Effector memory CD4-positive, alpha-beta T cell (primary cell): ENCODE data around the gene MCL1.

Experiments used
- DNase-seq, 3 donors: peaks; one replicate each; pipeline ENCODE4 v3.0.0-alpha.2; 2020
- H3K27ac ChIP-seq: 2 replicates; pipeline ENCODE4 v1.7.0; 2013; ENCODE audit warnings: mild to moderate bottlenecking, low read length, moderate library complexity; ENCODE audit not compliant: insufficient read depth, poor library complexity, severe bottlenecking
- H3K27me3 ChIP-seq: replicated peaks from 2 replicates; pipeline ENCODE4 v1.7.0; 2013; ENCODE audit warnings: mild to moderate bottlenecking, low read length; ENCODE audit not compliant: insufficient read depth, control insufficient read depth, poor library complexity, severe bottlenecking
- H3K36me3 ChIP-seq: 2 replicates; pipeline ENCODE4 v1.7.0; 2013; ENCODE audit warnings: mild to moderate bottlenecking, low read length, moderate library complexity; ENCODE audit not compliant: control insufficient read depth, insufficient read depth
- H3K4me1 ChIP-seq: 2 replicates; pipeline ENCODE4 v1.7.0; 2013; ENCODE audit warnings: low read length, mild to moderate bottlenecking; ENCODE audit not compliant: control insufficient read depth, insufficient read depth, poor library complexity, severe bottlenecking
- H3K4me3 ChIP-seq: 2 replicates; pipeline ENCODE4 v1.7.0; 2013; ENCODE audit warnings: low read length, low read depth, mild to moderate bottlenecking; ENCODE audit not compliant: insufficient read depth, poor library complexity, severe bottlenecking
- H3K9me3 ChIP-seq: 2 replicates; pipeline ENCODE4 v1.7.0; 2013; ENCODE audit warnings: mild to moderate bottlenecking, low read length, moderate library complexity; ENCODE audit not compliant: control insufficient read depth

MCL1 gene

DNA sequence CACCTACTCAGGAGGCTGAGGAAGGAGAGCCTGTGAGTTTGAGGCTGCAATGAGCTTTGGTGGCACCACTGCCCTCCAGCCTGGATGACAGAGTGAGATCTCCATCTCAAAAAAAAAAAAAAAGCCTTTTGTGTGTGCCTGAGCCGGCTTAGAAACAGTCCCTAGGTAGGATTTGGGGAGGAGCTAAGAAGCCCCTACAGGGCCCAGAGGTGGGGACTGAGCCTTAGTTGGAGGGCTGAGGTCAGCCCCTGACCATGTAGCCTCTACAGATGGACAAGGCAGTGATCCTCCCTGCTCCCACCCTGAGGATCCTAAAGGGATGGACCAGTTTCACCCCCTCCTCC is 27.7 kb downstream of the MCL1 start:
- H3K4me1 ChIP-seq: peaks cover 5% of the 10 kb centered on the region

DNA sequence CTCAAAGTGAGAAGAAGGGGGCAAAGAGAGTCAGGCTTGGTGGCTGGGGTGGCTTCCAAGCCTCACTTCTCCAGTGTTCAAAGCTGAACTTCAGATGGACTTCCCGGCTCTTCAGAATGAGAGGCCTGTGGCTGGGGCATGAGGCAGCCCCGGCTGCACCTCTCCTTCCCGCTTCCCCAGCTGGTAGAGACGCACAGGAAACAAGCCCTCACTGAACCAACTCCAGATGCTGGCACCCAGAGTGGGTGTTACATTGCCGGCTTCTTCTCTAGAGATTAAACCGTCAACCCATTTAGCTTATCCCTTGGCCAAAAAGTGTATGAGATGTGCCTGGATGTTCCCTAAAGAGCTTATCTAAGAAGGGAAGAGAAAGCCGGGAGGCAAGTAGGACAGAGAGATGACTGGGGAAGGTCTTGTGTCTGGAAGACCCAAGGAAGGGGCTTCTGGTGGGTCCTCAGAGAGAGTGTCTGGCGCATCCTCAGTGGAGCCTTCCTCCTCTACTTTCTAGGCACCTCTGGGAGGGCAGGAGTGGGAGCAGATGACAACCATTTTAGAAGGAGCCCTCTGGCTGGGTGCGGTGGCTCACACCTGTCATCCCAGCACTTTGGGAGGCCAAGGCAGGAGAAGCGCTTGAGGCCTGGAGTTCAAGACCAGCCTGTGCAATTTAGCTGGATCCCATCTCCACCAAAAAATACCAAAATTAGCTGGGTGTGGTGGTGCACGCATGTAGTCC is 28.2 kb downstream of the MCL1 start:
- no peaks in the 10 kb centered on the region for H3K9me3 ChIP-seq
- peaks cover 5% of the 10 kb centered on the region for H3K4me1 ChIP-seq
- no peak for DNase-seq
- H3K36me3 ChIP-seq: no peaks in the 10 kb centered on the region
- no peak overlapping the region for H3K4me3 ChIP-seq
- H3K27me3 ChIP-seq: peaks cover 4% of the 10 kb centered on the region
- H3K27ac ChIP-seq: no peak overlapping the region

More for the DNA sequence above, 27.7 kb downstream of the MCL1 start:
- peaks cover 4% of the 10 kb centered on the region for H3K27me3 ChIP-seq
- no peak overlapping the region for H3K4me3 ChIP-seq
- H3K9me3 ChIP-seq: no peaks in the 10 kb centered on the region
- H3K27ac ChIP-seq: no peak overlapping the region
- H3K36me3 ChIP-seq: no peaks in the 10 kb centered on the region
- DNase-seq: no peak

DNA sequence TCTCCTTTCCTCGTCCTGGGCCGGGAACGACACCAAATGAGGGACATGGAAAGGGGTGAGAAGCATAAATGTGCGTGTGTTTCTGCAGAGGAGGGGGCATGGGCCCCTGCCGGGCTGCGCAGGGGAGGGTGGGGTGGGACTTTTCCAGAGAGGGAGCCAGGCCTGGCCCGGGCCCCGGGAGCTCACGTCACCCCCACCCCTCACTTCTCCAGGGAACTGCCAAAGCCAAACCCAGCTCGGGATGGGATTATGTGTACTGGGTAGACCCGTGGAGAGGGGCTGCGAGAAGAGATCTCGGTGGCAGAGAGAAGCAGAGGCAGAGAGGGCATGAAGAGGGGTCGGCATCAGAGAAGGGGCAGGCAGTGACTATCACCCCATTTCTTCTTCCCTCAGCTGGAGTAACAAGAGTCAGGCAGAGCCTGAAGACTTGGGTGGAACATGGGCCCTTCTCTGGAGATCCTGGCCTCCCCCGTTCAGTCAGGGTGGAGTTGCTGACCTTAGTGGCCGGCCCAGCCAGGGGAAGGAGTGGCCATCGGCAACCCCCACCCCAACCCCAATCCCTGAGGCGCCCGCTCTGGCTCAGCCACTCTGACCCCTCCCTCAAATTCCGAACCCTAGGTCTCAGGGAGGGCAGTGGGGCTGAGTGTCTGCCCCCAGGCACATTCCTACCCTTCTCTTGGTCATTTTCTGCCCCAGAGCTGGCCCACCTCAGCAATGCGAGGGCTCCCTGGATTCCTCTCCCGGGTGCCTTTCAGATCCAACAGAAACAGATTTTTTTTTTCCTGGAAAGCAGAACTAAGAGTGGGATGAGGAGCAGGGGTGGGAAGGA is 29.0 kb downstream of the MCL1 start:
- Histone ChIP-seq H3K9me3 (no peaks in the 10 kb centered on the region), H3K27ac (no peak overlapping the region), H3K4me3 (no peak overlapping the region), H3K36me3 (no peaks in the 10 kb centered on the region), H3K27me3 (peaks cover 9% of the 10 kb centered on the region), H3K4me1 (peaks cover 5% of the 10 kb centered on the region)
- no peak for DNase-seq

DNA sequence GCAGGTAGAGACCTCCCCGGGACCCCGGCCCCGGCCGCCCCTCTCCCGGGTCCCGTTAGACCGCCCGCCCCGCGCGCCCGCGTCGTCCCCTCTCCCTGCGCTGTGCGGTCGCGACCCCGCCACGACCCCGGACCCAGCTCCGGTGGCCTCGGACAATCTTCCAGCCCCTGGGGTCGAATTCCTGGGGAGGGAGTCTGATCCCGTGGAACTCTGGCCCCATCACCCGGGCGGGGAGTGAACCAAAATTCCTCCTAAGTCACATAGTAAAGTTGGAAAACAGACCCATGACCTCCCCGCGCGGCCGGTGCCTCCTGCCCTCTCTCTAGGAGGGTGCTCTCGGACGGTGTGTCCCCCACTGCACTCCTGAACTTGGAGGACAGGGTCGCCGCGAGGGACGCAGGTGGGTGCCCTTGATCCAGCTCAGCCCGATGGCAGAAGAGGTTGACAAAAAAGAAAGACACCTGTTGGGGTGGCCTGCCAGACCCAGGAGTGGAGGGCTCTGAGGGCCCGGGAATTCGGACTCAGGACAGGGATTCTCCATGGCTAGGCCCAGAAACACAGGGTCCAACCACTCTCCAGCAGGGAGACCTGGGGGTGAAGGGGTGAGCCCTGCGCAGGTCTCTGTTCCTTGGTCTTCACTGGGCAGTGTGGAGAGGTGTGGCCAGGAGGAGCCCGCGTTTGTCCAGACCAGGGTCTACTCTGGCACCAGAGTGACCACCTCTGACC is 29.8 kb downstream of the MCL1 start:
- Histone ChIP-seq H3K4me1 (peaks cover 5% of the 10 kb centered on the region), H3K27ac (no peak overlapping the region), H3K36me3 (no peaks in the 10 kb centered on the region), H3K4me3 (peak overlapping the region; percentile 48), H3K27me3 (peaks cover 10% of the 10 kb centered on the region), H3K9me3 (no peaks in the 10 kb centered on the region)
- DNase-seq: no peak

DNA sequence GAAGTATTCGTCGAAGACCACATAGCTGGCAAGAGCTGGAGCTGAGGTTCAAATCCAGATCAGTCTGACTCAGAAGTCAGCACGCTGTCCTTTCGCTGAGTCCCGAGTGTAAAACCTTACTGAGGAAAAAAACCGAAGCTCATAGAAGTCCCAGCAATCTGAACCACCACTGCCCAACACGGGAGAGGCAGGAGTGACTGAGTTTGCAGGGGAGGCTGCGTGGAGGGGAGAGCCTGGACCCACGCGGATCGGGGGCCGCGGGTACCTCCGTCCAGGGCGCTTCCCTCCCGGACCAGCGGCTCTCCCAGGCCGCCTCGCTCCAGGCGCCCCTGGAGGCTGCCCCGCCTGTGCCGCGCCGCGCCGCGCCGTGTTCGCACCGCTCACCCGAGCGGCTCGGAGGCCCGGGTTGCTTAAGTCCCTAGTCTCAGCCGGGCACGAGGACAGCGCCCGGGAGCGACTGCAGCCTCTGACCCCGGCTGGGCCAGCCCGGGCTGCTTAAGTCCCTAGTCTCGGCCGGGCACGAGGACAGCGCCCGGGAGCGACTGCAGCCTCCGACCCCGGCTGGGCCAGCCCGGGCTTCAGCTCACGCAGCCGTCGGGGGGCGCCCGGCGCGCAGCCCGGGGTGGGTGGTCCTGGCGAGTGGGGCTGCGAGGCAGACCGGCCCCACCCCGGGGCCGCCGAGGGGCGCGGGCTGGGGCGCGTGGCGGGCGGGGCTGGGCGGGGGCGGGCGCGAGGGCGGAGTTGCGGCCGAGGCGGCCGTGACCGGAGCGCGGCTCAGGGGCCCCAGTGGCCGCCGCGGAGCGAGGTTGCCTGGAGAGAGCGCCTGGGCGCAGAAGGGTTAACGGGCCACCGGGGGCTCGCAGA is 30.5 kb downstream of the MCL1 start, which contains the start of gene ADAMTSL4:
Gene ADAMTSL4, plus strand, starts transcription at position 777 of the 864 bp plus-strand sequence. CDS start 2,881 bp downstream, outside the sequence.
- H3K27ac ChIP-seq: no peak within 1 kb of the TSS
- H3K4me1 ChIP-seq: peaks cover 5% of the 10 kb centered on the region
- H3K9me3 ChIP-seq: no peaks in the 10 kb centered on the region
- no peak for DNase-seq
- H3K4me3 ChIP-seq: peak within 1 kb of the TSS; percentile 51
- no peaks in the 10 kb centered on the region for H3K36me3 ChIP-seq
- H3K27me3 ChIP-seq: peaks cover 10% of the 10 kb centered on the region

DNA sequence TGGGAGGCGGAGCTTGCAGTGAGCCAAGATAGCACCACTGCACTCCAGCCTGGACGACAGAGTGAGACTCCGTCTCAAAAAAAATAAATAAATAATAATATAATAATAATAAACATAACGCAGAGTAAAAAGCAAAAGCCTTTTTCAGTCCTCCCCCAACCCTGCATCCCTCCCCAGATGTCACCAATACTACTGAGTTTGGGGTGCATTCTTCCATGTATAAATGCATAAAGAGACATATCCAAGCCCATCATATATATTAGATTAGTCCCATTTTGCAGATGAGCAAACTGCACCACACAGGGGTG is 31.1 kb downstream of the MCL1 start:
- Histone ChIP-seq H3K36me3 (no peaks in the 10 kb centered on the region), H3K27me3 (peaks cover 10% of the 10 kb centered on the region), H3K27ac (no peak overlapping the region), H3K4me3 (peak overlapping the region; percentile 51), H3K4me1 (peaks cover 5% of the 10 kb centered on the region), H3K9me3 (no peaks in the 10 kb centered on the region)
- no peak for DNase-seq

DNA sequence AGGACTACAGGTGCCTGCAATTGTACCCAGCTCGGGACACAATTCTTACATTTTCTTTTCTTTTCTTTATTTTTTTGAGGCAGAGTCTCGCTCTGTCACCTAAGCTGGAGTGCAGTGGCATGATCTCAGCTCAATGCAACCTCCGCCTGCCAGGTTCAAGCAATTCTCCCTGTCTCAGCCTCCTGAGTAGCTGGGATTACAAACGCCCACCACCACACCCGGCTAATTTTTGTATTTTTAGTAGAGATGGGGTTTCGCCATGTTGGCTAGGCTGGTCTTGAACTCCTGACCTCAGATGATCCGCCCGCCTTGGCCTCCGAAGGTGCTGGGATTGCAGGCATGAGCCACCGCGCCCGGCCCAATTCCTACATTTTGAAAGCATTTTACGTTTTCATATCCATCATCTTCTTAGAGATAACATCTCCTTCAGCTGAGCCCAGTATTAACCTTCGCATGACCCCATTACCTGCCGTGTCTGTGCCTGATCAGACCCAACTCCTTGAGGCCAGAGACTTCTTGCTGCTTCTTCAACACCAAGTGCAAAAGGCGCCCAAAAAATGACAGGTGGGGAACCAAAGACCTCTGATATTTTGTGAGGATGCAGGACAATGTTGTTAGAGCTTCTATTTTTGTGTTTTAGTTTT is 33.0 kb downstream of the MCL1 start:
- no peak for DNase-seq
- Histone ChIP-seq H3K4me1 (peaks cover 5% of the 10 kb centered on the region), H3K9me3 (no peaks in the 10 kb centered on the region), H3K27ac (no peak overlapping the region), H3K27me3 (peaks cover 10% of the 10 kb centered on the region), H3K36me3 (no peaks in the 10 kb centered on the region), H3K4me3 (no peak overlapping the region)

DNA sequence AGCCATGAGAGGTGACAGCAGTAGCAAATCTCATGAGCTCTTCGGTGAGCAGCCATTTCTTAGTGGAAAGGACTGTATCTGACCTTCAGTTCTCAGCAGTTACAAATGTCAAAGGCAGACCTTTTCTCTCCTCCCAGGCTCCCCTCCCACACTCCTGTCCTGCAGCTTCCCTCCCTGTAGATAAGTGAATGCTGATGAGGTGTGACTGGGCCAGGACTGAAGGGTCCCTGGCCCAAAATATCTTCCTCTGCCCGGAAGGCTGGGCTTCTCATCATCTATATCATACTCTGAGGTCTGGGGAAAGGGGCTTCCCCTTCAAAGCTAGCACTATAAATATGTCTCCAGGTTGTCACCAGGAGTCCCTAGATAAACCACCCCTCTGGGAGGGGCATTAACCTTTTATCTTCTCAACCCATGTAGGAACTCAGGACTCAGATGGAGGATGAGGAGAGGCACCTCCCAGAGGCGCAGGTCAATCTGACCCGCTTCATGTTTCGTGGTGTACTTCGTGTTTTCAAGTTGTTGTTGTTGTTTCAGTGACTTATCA is 33.9 kb downstream of the MCL1 start:
- Histone ChIP-seq H3K27ac (no peak overlapping the region), H3K27me3 (peaks cover 10% of the 10 kb centered on the region), H3K4me3 (no peak overlapping the region), H3K4me1 (peaks cover 3% of the 10 kb centered on the region), H3K9me3 (no peaks in the 10 kb centered on the region), H3K36me3 (no peaks in the 10 kb centered on the region)
- no peak for DNase-seq

DNA sequence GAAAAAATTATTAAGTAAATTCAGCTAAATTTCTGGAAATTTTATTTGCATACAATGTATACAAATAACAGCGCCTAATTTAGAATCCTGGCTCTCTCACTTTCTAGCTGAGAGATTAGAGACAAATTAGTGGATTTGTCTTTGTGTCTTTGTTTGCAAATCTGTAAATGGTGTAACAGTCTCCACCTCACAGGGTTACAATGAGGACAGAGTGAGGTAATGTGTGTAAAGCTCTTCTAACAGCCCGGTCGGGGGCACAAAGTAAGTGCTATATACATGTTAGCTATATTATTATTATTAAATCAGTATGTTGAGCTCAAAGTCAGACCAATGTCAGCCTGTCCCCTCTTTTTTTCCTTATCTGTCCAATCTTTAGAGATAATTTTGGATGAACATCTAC is 35.2 kb downstream of the MCL1 start:
- H3K27ac ChIP-seq: no peak overlapping the region

More for the DNA sequence above, 35.2 kb downstream of the MCL1 start:
- H3K27me3 ChIP-seq: peaks cover 6% of the 10 kb centered on the region
- no peak for DNase-seq
- H3K4me3 ChIP-seq: no peak overlapping the region
- H3K9me3 ChIP-seq: no peaks in the 10 kb centered on the region
- H3K4me1 ChIP-seq: peaks cover 3% of the 10 kb centered on the region
- H3K36me3 ChIP-seq: no peaks in the 10 kb centered on the region
